Right lobe of liver (tissue), 4 donors: Measurements from ENCODE around the gene MKI67.

Experiments
- POLR2A ChIP-seq: fragments of 450-650 bp; IDR thresholded peaks from one replicate; pipeline ENCODE4 v1.6.1; 2017; ENCODE audit warnings: antibody characterized with exemption, mild to moderate bottlenecking
- TF ChIP-seq, protein P1 (sequence below), 4 donors: fragments of 200-600 bp in 3 of 4; fragments of 450-650 bp in 1 of 4; IDR thresholded peaks; one replicate each; pipeline versions ENCODE4 v1.5.1 to v1.8.0; 2016 to 2022; ENCODE audit warnings: antibody characterized with exemption in 4 of 4, mild to moderate bottlenecking in 2 of 4
- donor health status: DM: no; HTN: no; CAD: no.
- donor health status: DM: no; HTN: no; CAD: no.
- donor health status: DM: no; HTN: yes; CAD: no.

DNA sequence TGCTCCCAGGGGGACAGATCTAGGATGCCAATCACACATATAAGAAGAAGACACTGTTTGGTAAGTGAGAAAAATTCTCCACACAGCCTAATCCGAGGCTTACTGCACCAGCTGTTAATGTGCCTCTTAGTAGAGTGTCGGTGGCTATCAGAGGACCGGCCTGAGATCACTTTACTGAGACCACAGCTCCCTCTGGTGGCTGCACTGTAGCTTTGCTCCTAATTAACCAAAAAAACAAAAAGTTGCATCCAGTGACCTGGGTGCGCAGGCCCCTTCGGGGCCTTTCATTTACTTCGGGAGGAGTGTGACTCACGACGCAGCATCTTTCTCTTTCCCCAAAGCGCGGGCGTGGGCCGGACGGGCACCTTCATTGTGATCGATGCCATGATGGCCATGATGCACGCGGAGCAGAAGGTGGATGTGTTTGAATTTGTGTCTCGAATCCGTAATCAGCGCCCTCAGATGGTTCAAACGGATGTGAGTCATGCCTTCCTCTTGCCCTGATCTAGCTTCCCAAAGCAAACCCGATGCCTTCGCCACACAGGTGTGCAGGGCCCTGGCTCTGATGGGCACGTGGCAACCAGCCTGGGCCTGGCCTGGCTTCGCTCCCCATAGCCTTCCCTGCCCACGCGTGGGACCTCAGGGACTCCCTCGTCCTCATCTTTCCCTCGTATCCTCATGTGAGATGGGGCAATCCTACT is 56.7 kb downstream of the MKI67 start:
- TF ChIP-seq, protein P1, sequence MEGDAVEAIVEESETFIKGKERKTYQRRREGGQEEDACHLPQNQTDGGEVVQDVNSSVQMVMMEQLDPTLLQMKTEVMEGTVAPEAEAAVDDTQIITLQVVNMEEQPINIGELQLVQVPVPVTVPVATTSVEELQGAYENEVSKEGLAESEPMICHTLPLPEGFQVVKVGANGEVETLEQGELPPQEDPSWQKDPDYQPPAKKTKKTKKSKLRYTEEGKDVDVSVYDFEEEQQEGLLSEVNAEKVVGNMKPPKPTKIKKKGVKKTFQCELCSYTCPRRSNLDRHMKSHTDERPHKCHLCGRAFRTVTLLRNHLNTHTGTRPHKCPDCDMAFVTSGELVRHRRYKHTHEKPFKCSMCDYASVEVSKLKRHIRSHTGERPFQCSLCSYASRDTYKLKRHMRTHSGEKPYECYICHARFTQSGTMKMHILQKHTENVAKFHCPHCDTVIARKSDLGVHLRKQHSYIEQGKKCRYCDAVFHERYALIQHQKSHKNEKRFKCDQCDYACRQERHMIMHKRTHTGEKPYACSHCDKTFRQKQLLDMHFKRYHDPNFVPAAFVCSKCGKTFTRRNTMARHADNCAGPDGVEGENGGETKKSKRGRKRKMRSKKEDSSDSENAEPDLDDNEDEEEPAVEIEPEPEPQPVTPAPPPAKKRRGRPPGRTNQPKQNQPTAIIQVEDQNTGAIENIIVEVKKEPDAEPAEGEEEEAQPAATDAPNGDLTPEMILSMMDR (IDR thresholded peaks at IDR 0.05), result peak; percentile 75 to 87 (median 82)
- no peak for TF ChIP-seq POLR2A
